ENCODE results near the gene CAMK1D. TPM values are rescaled to one million over a fixed set of nuclear protein-coding genes. Genes with fewer than 3 reads are reported as not detected.

The CAMK1D gene
- total RNA-seq, 4 donors from 2014 or later = 5.6 to 23.9 (median 7.4) TPM

- no peaks in the 10 kb centered on the region for H3K4me1 ChIP-seq
- TF ChIP-seq CTCF (IDR thresholded peaks at IDR 0.05) (no peak), POLR2A (IDR thresholded peaks at IDR 0.05) (no peak)
- DNase-seq = no peak
- H3K9me3 ChIP-seq = no peaks in the 10 kb centered on the region
- no peak overlapping the region for H3K4me3 ChIP-seq
- H3K36me3 ChIP-seq = no peaks in the 10 kb centered on the region
- no peak overlapping the region for H3K27ac ChIP-seq
- no peaks in the 10 kb centered on the region for H3K27me3 ChIP-seq
These were observed 30.3 kb upstream of the CAMK1D start for GRCh38 chr10:12319076-12319475.

GRCh38 chr10:12320892-12321291 is 28.5 kb upstream of the CAMK1D start:
- Histone ChIP-seq H3K27me3 (no peaks in the 10 kb centered on the region), H3K4me3 (no peak overlapping the region), H3K4me1 (no peaks in the 10 kb centered on the region), H3K9me3 (no peaks in the 10 kb centered on the region), H3K27ac (no peak overlapping the region), H3K36me3 (no peaks in the 10 kb centered on the region)
- no peak for DNase-seq
- TF ChIP-seq CTCF (IDR thresholded peaks at IDR 0.05) = no peak
- no peak for TF ChIP-seq POLR2A (IDR thresholded peaks at IDR 0.05)

- Histone ChIP-seq H3K4me3 (no peak overlapping the region), H3K27ac (no peak overlapping the region), H3K27me3 (no peaks in the 10 kb centered on the region), H3K4me1 (no peaks in the 10 kb centered on the region), H3K9me3 (no peaks in the 10 kb centered on the region), H3K36me3 (no peaks in the 10 kb centered on the region)
- DNase-seq = no peak
- no peak for TF ChIP-seq POLR2A (IDR thresholded peaks at IDR 0.05)
- TF ChIP-seq CTCF (IDR thresholded peaks at IDR 0.05) = no peak
These were observed 27.7 kb upstream of the CAMK1D start for GRCh38 chr10:12321641-12322040.

- no peaks in the 10 kb centered on the region for H3K9me3 ChIP-seq
- H3K4me1 ChIP-seq = no peaks in the 10 kb centered on the region
- TF ChIP-seq CTCF (IDR thresholded peaks at IDR 0.05) = no peak
- no peak for TF ChIP-seq POLR2A (IDR thresholded peaks at IDR 0.05)
- H3K4me3 ChIP-seq = no peak overlapping the region
- no peak for DNase-seq
- no peaks in the 10 kb centered on the region for H3K27me3 ChIP-seq
- no peak overlapping the region for H3K27ac ChIP-seq
- H3K36me3 ChIP-seq = no peaks in the 10 kb centered on the region
These were observed 26.7 kb upstream of the CAMK1D start for GRCh38 chr10:12322583-12323131.

- no peaks in the 10 kb centered on the region for H3K9me3 ChIP-seq
- no peaks in the 10 kb centered on the region for H3K4me1 ChIP-seq
- H3K36me3 ChIP-seq = no peaks in the 10 kb centered on the region
- TF ChIP-seq POLR2A (IDR thresholded peaks at IDR 0.05) (no peak), CTCF (IDR thresholded peaks at IDR 0.05) (no peak)
- H3K4me3 ChIP-seq = no peak overlapping the region
- H3K27ac ChIP-seq = no peak overlapping the region
- no peak for DNase-seq
- H3K27me3 ChIP-seq = no peaks in the 10 kb centered on the region
These were observed 24.8 kb upstream of the CAMK1D start for GRCh38 chr10:12324530-12324929.

GRCh38 chr10:12327074-12327473 is 22.3 kb upstream of the CAMK1D start:
- Histone ChIP-seq H3K27ac (no peak overlapping the region), H3K9me3 (no peaks in the 10 kb centered on the region), H3K4me3 (no peak overlapping the region), H3K27me3 (no peaks in the 10 kb centered on the region), H3K36me3 (no peaks in the 10 kb centered on the region), H3K4me1 (no peaks in the 10 kb centered on the region)
- no peak for DNase-seq
- no peak for TF ChIP-seq POLR2A (IDR thresholded peaks at IDR 0.05)
- TF ChIP-seq CTCF (IDR thresholded peaks at IDR 0.05) = no peak
